Osteocyte (in vitro differentiated cells): Measurements from ENCODE around the gene GIMAP7. TPM values are rescaled to one million over a fixed set of nuclear protein-coding genes. Genes with fewer than 3 reads are reported as not detected.

Experiments used
- DNase-seq: peaks from one replicate; pipeline ENCODE4 v3.0.0; 2021; ENCODE audit warnings: mixed read lengths; ENCODE audit not compliant: unreplicated experiment; ENCODE audit errors: extremely low spot score
- H3K27ac Mint-ChIP-seq: one replicate; pipeline ENCODE4 v1.8.0; 2021; ENCODE audit warnings: mild to moderate bottlenecking, mixed read lengths; ENCODE audit not compliant: unreplicated experiment
- H3K27me3 Mint-ChIP-seq: one replicate; pipeline ENCODE4 v1.8.0; 2021; ENCODE audit warnings: mixed read lengths; ENCODE audit not compliant: unreplicated experiment
- H3K36me3 Mint-ChIP-seq: one replicate; pipeline ENCODE4 v1.8.0; 2021; ENCODE audit warnings: mixed read lengths; ENCODE audit not compliant: unreplicated experiment
- H3K4me1 Mint-ChIP-seq: one replicate; pipeline ENCODE4 v1.8.0; 2021; ENCODE audit warnings: mixed read lengths; ENCODE audit not compliant: unreplicated experiment
- H3K4me3 Mint-ChIP-seq: one replicate; pipeline ENCODE4 v1.8.0; 2021; ENCODE audit warnings: mild to moderate bottlenecking, moderate library complexity, mixed read lengths; ENCODE audit not compliant: unreplicated experiment
- H3K9me3 Mint-ChIP-seq: one replicate; pipeline ENCODE4 v1.8.0; 2021; ENCODE audit warnings: mixed read lengths; ENCODE audit not compliant: unreplicated experiment
- total RNA-seq: library from RNA; stranded (reverse); gene quantifications from 2 replicates; pipeline ENCODE4 v1.2.1, GENCODE V29; 2021
- TF ChIP-seq, protein P1 (sequence below): fragments of 200-600 bp; sonication (generic); IDR thresholded peaks from 2 replicates; pipeline ENCODE4 v1.5.0; 2021; ENCODE audit warnings: antibody characterized with exemption, mild to moderate bottlenecking, moderate library complexity

GIMAP7 gene
- total RNA-seq, 1 donor from 2014 or later = not detected

DNA sequence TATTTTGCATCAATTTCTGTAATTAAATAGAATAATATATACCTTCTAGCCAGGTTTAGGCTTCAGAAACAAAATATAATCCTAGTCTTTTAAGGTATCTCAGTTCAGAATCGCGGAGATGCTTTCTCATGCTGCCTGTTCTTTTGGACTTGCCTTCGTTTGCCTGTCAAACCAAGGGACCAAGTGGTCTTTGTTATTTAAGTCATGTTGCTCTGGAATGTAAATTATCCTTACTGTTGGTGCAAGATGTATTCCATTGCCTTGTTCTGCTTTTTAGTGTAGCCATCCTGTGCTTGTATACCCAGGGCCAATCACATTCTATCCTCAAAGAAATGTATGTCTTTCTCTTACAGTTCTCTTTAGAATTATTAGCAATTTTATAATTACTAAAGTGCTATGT lies 51.5 kb downstream of the GIMAP7 start:
- Mint-ChIP-seq H3K36me3 (no peaks in the 10 kb centered on the region), H3K27me3 (no peaks in the 10 kb centered on the region), H3K4me1 (no peaks in the 10 kb centered on the region), H3K4me3 (no peak overlapping the region), H3K9me3 (peaks cover 47% of the 10 kb centered on the region), H3K27ac (no peak overlapping the region)
- TF ChIP-seq, protein P1, sequence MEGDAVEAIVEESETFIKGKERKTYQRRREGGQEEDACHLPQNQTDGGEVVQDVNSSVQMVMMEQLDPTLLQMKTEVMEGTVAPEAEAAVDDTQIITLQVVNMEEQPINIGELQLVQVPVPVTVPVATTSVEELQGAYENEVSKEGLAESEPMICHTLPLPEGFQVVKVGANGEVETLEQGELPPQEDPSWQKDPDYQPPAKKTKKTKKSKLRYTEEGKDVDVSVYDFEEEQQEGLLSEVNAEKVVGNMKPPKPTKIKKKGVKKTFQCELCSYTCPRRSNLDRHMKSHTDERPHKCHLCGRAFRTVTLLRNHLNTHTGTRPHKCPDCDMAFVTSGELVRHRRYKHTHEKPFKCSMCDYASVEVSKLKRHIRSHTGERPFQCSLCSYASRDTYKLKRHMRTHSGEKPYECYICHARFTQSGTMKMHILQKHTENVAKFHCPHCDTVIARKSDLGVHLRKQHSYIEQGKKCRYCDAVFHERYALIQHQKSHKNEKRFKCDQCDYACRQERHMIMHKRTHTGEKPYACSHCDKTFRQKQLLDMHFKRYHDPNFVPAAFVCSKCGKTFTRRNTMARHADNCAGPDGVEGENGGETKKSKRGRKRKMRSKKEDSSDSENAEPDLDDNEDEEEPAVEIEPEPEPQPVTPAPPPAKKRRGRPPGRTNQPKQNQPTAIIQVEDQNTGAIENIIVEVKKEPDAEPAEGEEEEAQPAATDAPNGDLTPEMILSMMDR = no peak
- DNase-seq = no peak

DNA sequence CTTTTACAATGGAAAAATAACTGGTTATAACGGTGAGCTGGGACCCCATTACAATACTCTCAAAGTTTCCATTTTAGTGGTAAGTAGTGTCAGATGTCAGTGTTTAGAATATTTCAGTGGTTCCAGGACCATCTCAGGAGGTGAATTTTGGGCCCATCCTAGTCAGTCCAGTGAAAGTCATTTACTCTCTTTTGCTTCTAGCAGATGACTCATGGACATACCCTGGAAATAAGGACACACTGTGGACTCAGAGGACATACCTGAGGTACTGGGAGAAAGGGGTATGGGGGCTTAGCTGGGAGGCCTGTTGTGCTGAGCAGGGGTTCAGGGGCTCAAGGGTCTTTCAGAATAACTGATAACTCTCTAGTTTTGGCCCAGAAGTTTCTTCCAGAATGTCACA lies 51.9 kb downstream of the GIMAP7 start:
- no peak overlapping the region for H3K4me3 Mint-ChIP-seq
- H3K9me3 Mint-ChIP-seq = peaks cover 45% of the 10 kb centered on the region
- H3K36me3 Mint-ChIP-seq = no peaks in the 10 kb centered on the region
- H3K4me1 Mint-ChIP-seq = no peaks in the 10 kb centered on the region
- no peak for DNase-seq
- H3K27me3 Mint-ChIP-seq = no peaks in the 10 kb centered on the region
- H3K27ac Mint-ChIP-seq = no peak overlapping the region
- TF ChIP-seq, protein P1 = no peak

DNA sequence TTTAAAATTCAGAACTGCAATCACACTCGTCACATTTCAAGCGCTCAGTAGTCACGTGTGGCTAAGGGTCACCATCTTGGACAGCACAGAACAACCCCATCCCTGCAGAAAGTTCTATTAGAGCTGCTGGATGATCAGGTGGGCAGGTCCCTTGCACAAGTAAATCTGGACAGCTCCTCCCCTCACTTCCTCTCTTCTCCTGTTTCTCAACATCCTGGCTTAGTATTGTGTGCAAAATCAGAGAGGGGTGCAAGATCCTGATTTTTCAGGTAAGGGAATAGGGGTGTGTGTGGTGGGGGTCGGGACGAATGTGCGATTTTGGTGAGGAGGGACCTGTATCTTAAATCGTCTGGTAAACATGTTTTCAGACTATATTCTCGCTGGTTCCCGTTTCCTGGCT lies 52.5 kb downstream of the GIMAP7 start, which contains the start of gene GIMAP4:
Gene GIMAP4 (plus strand): TSS at position 222 of the 400 bp plus-strand sequence. CDS start 2,512 bp downstream, outside the sequence.
- no peaks in the 10 kb centered on the region for H3K4me1 Mint-ChIP-seq
- no peak within 1 kb of the TSS for H3K4me3 Mint-ChIP-seq
- H3K36me3 Mint-ChIP-seq = no peaks in the 10 kb centered on the region
- no peak for DNase-seq
- no peak within 1 kb of the TSS for H3K27ac Mint-ChIP-seq
- H3K9me3 Mint-ChIP-seq = peaks cover 42% of the 10 kb centered on the region
- TF ChIP-seq, protein P1 = no peak
- H3K27me3 Mint-ChIP-seq = no peaks in the 10 kb centered on the region

DNA sequence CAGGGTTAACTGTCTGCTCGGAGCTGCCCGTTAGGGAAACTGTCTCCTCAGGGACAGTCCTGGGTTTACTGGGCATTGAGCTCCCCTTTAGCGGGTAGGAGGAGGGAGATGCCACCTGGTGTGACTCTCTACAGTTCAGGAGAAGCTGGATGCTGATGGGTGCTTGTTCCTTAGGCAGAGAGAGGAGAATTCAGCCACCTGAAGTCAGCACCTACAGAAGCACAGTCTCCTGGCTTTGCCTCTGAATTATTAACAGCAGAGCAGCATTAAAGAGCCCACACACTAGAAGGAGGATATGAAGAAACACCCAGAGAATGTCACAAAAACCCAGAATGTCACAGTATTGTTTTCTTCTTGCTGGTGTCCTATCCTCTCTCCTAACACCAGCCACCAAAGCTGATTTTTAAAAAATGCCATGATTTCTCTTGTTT lies 53.2 kb downstream of the GIMAP7 start:
- DNase-seq = no peak
- Mint-ChIP-seq H3K36me3 (no peaks in the 10 kb centered on the region), H3K4me3 (no peak overlapping the region), H3K27ac (no peak overlapping the region), H3K9me3 (peaks cover 43% of the 10 kb centered on the region), H3K27me3 (no peaks in the 10 kb centered on the region), H3K4me1 (no peaks in the 10 kb centered on the region)
- TF ChIP-seq, protein P1 = no peak

DNA sequence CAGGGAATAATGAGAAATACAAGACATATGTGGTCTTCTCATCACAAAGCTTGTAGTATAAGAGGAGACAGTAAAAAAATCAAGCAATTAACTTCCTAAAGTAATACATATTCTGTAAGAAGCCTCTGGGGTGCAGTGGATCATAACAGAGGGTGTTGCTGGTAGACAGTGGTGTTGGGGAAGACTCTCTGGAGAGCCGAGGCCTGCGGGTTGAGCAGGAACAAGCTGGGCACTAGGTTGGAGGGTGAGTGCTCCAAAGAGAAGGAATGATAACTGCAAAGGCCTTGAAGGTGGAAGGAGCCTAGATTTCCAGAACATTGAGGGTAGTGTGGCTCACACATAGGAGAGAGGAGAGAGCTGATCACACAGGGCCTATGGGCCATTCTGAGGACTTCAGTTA lies 54.0 kb downstream of the GIMAP7 start:
- Mint-ChIP-seq H3K9me3 (peaks cover 44% of the 10 kb centered on the region), H3K27me3 (no peaks in the 10 kb centered on the region), H3K27ac (no peak overlapping the region), H3K4me1 (no peaks in the 10 kb centered on the region), H3K4me3 (no peak overlapping the region), H3K36me3 (no peaks in the 10 kb centered on the region)
- no peak for DNase-seq
- TF ChIP-seq, protein P1 = no peak
